ENCODE data around the gene CAMTA1.

Gene CAMTA1

DNA sequence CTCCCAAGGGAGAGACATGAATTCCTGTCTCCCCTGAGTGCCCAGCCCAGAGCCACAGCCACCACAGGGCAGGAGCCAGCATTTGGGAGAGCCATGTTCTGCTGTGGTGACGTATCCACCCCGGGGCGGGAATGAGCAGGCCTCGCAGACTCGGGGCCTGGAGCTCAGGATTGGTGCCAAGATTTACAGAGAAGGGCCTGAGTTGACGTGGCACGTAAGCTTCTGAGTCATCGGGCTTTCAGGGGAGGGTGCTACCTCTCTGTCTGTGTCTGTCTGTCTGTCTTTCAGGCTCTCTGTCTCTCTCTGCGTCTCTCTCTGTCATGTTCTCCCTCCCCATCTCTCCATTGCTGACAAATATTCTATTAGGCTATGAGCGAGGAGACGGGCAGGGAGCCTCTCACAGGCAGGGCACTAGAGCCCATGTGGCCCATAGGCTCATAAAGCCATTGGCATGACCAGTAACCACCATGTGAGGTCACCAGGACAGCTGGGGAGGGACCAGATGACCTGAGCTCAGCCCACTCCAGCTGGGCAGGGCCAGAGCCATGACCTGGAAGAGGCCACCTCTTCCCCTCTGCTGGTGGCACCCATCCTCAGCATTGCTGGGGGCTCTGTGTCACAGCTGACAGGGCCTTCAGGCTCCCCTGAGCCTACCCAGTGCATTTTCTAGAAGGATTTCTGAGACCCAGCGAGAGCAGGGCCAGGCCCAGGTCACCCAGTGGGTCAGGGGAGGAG lies 685.8 kb downstream of the CAMTA1 start:
- TF ChIP-seq, protein P1, sequence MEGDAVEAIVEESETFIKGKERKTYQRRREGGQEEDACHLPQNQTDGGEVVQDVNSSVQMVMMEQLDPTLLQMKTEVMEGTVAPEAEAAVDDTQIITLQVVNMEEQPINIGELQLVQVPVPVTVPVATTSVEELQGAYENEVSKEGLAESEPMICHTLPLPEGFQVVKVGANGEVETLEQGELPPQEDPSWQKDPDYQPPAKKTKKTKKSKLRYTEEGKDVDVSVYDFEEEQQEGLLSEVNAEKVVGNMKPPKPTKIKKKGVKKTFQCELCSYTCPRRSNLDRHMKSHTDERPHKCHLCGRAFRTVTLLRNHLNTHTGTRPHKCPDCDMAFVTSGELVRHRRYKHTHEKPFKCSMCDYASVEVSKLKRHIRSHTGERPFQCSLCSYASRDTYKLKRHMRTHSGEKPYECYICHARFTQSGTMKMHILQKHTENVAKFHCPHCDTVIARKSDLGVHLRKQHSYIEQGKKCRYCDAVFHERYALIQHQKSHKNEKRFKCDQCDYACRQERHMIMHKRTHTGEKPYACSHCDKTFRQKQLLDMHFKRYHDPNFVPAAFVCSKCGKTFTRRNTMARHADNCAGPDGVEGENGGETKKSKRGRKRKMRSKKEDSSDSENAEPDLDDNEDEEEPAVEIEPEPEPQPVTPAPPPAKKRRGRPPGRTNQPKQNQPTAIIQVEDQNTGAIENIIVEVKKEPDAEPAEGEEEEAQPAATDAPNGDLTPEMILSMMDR (conservative IDR thresholded peaks at IDR 0.05; ENCODE audit: low read depth, low read length) = no peak
- peak; percentile 98 for DNase-seq (ENCODE audit: low read depth)
- no peak overlapping the region for H3K4me3 ChIP-seq (ENCODE audit: low read depth, low read length)

DNA sequence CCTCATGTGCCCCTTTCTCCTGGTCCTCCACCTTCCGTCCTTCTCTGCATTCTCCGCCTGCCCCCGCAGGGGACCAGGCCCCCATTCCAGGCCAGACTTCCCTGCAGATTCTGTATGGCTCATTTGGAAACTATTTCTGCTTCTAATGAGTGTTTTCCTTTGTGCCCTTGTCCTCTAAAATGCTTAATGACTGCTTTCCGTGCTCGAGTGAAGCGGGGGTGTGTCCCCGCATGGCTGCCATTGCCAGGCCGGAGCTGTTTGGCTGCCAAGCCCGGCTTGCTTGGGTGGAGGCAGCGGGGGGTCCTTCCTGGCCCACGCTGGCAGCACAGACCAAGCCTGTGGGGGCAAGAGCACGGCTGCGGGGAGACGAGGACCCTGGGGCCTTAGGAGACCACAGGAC lies 686.6 kb downstream of the CAMTA1 start:
- no peak for DNase-seq (ENCODE audit: low read depth)
- no peak overlapping the region for H3K4me3 ChIP-seq (ENCODE audit: low read depth, low read length)
- TF ChIP-seq, protein P1 (conservative IDR thresholded peaks at IDR 0.05; ENCODE audit: low read depth, low read length) = no peak

DNA sequence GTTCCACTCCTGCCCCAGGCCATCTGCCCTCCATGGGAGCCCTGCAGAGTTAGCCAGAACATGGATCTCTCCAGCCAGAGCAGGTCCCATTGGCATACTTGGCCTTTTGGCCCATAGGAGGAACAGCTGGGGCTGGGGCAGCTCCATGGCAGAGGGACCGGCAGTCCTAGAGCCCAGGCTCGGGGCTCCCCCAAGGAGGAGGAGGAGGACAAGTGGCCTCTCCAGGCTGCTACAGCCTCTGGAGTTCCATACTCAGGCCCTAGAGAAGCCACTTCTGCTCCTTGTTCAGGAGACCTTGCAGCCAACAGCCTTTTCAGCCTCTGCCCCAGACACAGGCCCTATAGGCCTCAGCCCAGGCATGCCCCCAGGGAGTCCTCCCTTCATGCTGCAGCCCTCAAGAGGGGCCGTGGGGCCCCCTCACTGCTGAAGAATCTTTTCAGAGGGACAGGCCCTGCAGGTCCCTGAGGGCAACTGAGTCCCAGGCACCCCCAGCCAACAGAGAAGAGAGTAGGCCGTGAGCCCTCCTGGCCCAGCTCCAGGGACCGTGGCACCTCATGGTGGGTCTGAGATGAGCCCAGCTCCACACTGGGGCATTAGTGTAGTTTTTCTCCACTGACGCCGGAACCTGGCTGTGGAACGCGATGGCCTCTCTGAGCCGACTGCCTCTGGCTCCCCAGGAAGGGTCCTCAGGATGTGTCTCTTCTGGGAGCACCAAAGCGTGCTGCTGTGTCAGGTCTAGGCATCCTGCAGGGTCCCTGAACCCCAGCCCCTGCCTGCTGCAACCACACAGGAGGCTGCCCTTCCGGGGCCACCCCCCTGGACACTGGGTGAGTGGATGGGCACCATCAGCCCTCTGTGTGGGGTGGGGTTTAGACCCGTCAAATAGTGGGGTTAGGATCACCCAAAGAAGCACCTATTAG lies 688.2 kb downstream of the CAMTA1 start:
- DNase-seq (ENCODE audit: low read depth) = no peak
- no peak overlapping the region for H3K4me3 ChIP-seq (ENCODE audit: low read depth, low read length)
- TF ChIP-seq, protein P1 (conservative IDR thresholded peaks at IDR 0.05; ENCODE audit: low read depth, low read length) = no peak

DNA sequence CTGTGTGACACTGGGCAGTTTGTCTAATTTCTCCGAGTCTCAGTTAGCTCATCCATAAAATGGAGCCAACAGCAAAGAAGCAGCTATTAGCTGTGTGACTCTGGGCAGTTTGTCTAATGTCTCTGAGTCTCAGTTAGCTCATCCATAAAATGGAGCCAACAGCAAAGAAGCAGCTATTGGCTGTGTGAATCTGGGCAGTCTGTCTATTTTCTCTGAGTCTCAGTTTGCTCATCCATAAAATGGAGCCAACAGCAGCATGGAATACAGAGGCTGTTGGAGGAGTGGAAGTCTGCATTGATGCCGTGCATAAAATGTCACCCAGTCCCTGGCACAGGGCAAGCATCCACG lies 688.9 kb downstream of the CAMTA1 start:
- H3K4me3 ChIP-seq (ENCODE audit: low read depth, low read length) = no peak overlapping the region
- no peak for DNase-seq (ENCODE audit: low read depth)
- TF ChIP-seq, protein P1 (conservative IDR thresholded peaks at IDR 0.05; ENCODE audit: low read depth, low read length) = no peak

DNA sequence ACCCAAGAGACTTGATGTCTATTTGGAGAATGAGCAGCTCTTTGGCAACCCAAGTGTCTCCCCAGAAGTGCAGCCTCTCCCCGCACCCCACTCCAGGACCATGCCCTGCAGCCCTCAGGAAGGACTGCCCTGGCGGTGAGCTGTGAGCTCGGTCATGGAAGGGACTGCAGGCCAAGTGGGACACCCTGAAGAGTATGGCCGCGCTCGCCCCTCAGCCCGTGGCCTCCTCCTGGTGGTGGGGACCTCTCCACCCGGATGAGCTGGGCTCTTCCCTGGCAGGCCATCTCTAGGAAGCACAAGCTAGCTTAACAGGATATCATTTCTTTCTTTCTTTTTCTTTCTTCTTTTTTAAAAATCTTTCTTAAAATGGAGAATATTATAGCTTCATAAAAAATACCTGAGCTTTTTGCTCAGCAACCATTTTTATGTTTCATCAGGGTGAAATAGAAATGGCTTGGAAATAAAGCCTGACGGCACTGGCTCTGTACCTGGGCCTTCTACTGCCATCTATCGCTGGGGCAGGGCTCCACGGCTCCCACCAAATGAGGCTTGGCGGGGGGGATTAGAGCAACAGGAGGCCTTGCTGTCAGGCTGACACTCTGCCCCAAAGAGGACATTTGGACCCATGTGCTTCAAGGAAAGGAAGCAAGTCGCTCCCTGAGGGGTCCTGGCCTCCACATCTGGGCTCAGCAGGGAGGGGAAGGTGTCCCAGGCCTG lies 689.7 kb downstream of the CAMTA1 start:
- H3K4me3 ChIP-seq (ENCODE audit: low read depth, low read length) = no peak overlapping the region
- TF ChIP-seq, protein P1 (conservative IDR thresholded peaks at IDR 0.05; ENCODE audit: low read depth, low read length) = peak; percentile 40
- DNase-seq (ENCODE audit: low read depth) = no peak

DNA sequence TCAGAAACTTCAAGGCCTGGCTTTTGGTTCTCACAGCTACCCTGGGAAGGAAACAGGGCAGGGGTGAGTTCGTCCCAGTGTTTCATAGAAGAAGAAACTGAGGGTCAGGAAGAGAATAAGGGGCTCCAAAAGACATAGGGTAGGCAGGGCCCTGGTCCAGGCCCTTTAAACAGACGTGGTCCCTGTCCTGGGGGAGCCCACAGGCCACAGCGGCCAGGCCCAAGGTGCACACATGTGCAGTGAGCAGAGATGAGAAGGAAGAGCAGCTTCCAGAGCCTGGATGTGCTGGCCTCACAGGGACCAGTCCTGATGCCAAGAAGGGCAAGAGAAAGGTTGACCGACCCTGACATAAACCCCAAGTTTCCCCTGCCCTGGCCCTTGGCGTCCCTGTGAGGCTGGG lies 690.4 kb downstream of the CAMTA1 start:
- DNase-seq (ENCODE audit: low read depth) = no peak
- TF ChIP-seq, protein P1 (conservative IDR thresholded peaks at IDR 0.05; ENCODE audit: low read depth, low read length) = no peak
- H3K4me3 ChIP-seq (ENCODE audit: low read depth, low read length) = no peak overlapping the region

All from choroid plexus epithelial cell (primary cell).